Loucy (cell line): ENCODE results near the gene XPNPEP3.

Experiments
- H2AFZ ChIP-seq: fragments of 200-600 bp; sonication (generic); 2 replicates; pipeline ENCODE4 v1.6.0; 2016; ENCODE audit warnings: antibody characterized with exemption, mild to moderate bottlenecking, low read length, moderate library complexity
- H3F3A ChIP-seq: fragments of 200-600 bp; 2 replicates; pipeline ENCODE4 v1.6.0; 2016; ENCODE audit warnings: antibody characterized with exemption, low read depth, mild to moderate bottlenecking
- H3K27me3 ChIP-seq: fragments of 200-600 bp; sonication (generic); 2 replicates; pipeline ENCODE4 v1.6.1; 2014; ENCODE audit warnings: low read length, mild to moderate bottlenecking; ENCODE audit not compliant: insufficient read depth, poor library complexity, severe bottlenecking
- H3K36me3 ChIP-seq: fragments of 200-600 bp; sonication (generic); 2 replicates; pipeline ENCODE4 v1.6.1; 2016; ENCODE audit warnings: low read length; ENCODE audit not compliant: insufficient read depth
- H3K4me1 ChIP-seq: fragments of 200-600 bp; sonication (generic); 2 replicates; pipeline ENCODE4 v1.5.1; 2014; ENCODE audit warnings: low read length, mild to moderate bottlenecking; ENCODE audit not compliant: insufficient read depth, poor library complexity, severe bottlenecking
- H3K4me2 ChIP-seq: fragments of 200-600 bp; sonication (generic); 2 replicates; pipeline ENCODE4 v1.6.0; 2014; ENCODE audit warnings: antibody characterized with exemption, low read length, low read depth, mild to moderate bottlenecking; ENCODE audit not compliant: poor library complexity, severe bottlenecking
- H3K4me3 ChIP-seq: fragments of 200-600 bp; sonication (generic); 2 replicates; pipeline ENCODE4 v1.5.1; 2014; ENCODE audit warnings: low read length, mild to moderate bottlenecking, mixed read lengths; ENCODE audit not compliant: poor library complexity, severe bottlenecking
- H3K79me2 ChIP-seq: fragments of 200-600 bp; sonication (generic); 2 replicates; pipeline ENCODE4 v1.6.1; 2014; ENCODE audit warnings: low read length; ENCODE audit not compliant: insufficient read depth
- H3K9ac ChIP-seq: fragments of 200-600 bp; sonication (generic); 2 replicates; pipeline ENCODE4 v1.6.0; 2014; ENCODE audit warnings: mild to moderate bottlenecking, low read depth, low read length, moderate library complexity; ENCODE audit not compliant: poor library complexity, severe bottlenecking
- H3K9me2 ChIP-seq: fragments of 200-600 bp; sonication (generic); replicated peaks from 2 replicates; pipeline ENCODE4 v1.6.1; 2016; ENCODE audit warnings: low read depth, low read length, mixed read lengths
- H3K9me3 ChIP-seq: fragments of 200-600 bp; sonication (generic); 2 replicates; pipeline ENCODE4 v1.6.1; 2014; ENCODE audit warnings: mild to moderate bottlenecking, antibody characterized with exemption, low read length, low read depth; ENCODE audit not compliant: insufficient read depth
- H4K20me1 ChIP-seq: fragments of 200-600 bp; sonication (generic); 2 replicates; pipeline ENCODE4 v1.6.0; 2014; ENCODE audit warnings: antibody characterized with exemption, low read length, mild to moderate bottlenecking; ENCODE audit not compliant: insufficient read depth, poor library complexity, severe bottlenecking
- CTCF ChIP-seq: fragments of 200-600 bp; sonication (generic); conservative IDR thresholded peaks from 2 replicates; pipeline ENCODE4 v1.5.1; 2014; ENCODE audit warnings: mild to moderate bottlenecking, antibody characterized with exemption, low read length
- EZH2phosphoT487 ChIP-seq: fragments of 200-600 bp; IDR thresholded peaks from 2 replicates; pipeline ENCODE4 v1.6.1; 2018; ENCODE audit warnings: antibody characterized with exemption, mild to moderate bottlenecking, moderate library complexity, borderline replicate concordance

XPNPEP3 gene

GRCh38 chr22:40826984-40827741 lies 29.8 kb upstream of the XPNPEP3 start:
- TF ChIP-seq CTCF (no peak), EZH2phosphoT487 (no peak)
- no peaks in the 10 kb centered on the region for H3F3A ChIP-seq
- H3K36me3 ChIP-seq: peaks cover 78% of the 10 kb centered on the region
- no peaks in the 10 kb centered on the region for H3K27me3 ChIP-seq
- no peaks in the 10 kb centered on the region for H4K20me1 ChIP-seq
- no peaks in the 10 kb centered on the region for H3K9me2 ChIP-seq
- no peaks in the 10 kb centered on the region for H3K4me1 ChIP-seq
- no peaks in the 10 kb centered on the region for H3K9me3 ChIP-seq
- H3K4me3 ChIP-seq: no peak overlapping the region
- no peak overlapping the region for H3K4me2 ChIP-seq
- H3K9ac ChIP-seq: no peak overlapping the region
- no peak overlapping the region for H2AFZ ChIP-seq
- H3K79me2 ChIP-seq: no peaks in the 10 kb centered on the region

- H3K4me1 ChIP-seq: no peaks in the 10 kb centered on the region
- no peaks in the 10 kb centered on the region for H3K9me3 ChIP-seq
- no peak overlapping the region for H3K9ac ChIP-seq
- H3K27me3 ChIP-seq: no peaks in the 10 kb centered on the region
- no peaks in the 10 kb centered on the region for H4K20me1 ChIP-seq
- no peak overlapping the region for H3K4me3 ChIP-seq
- H3K36me3 ChIP-seq: peaks cover 79% of the 10 kb centered on the region
- no peak overlapping the region for H3K4me2 ChIP-seq
- no peak overlapping the region for H2AFZ ChIP-seq
- no peaks in the 10 kb centered on the region for H3F3A ChIP-seq
- TF ChIP-seq CTCF (no peak), EZH2phosphoT487 (no peak)
- no peaks in the 10 kb centered on the region for H3K9me2 ChIP-seq
- no peaks in the 10 kb centered on the region for H3K79me2 ChIP-seq
Measured at GRCh38 chr22:40829131-40829530, 27.8 kb upstream of the XPNPEP3 start.

GRCh38 chr22:40834619-40835018 lies 22.3 kb upstream of the XPNPEP3 start:
- Histone ChIP-seq H3K79me2 (peaks cover 25% of the 10 kb centered on the region), H3K27me3 (no peaks in the 10 kb centered on the region), H3K4me2 (no peak overlapping the region), H2AFZ (no peak overlapping the region), H3K4me3 (no peak overlapping the region), H3K36me3 (peaks cover 87% of the 10 kb centered on the region), H3F3A (no peaks in the 10 kb centered on the region), H3K4me1 (no peaks in the 10 kb centered on the region), H3K9me3 (no peaks in the 10 kb centered on the region), H3K9ac (no peak overlapping the region), H4K20me1 (peaks cover 4% of the 10 kb centered on the region), H3K9me2 (no peaks in the 10 kb centered on the region)
- TF ChIP-seq EZH2phosphoT487: no peak
- TF ChIP-seq CTCF: no peak
